Measurements from ENCODE around the gene FOXA1.

The FOXA1 gene

GRCh38 chr14:37620856-37621255, 25.8 kb upstream of the FOXA1 start:
- Histone ChIP-seq H3K27ac (ENCODE audit: low read depth, low read length) (no peak overlapping the region), H3K23ac (ENCODE audit: low read length) (no peak overlapping the region), H2BK5ac (ENCODE audit: low read length) (no peak overlapping the region), H2BK15ac (replicated peaks; ENCODE audit: low read depth) (no peak overlapping the region), H3K18ac (ENCODE audit: low read length) (no peak overlapping the region), H3K56ac (ENCODE audit: low read length) (no peak overlapping the region), H3K4me1 (ENCODE audit: control insufficient read depth, low read depth, low read length) (no peaks in the 10 kb centered on the region), H3K79me1 (ENCODE audit: low read length) (no peaks in the 10 kb centered on the region), H4K5ac (ENCODE audit: low read length) (no peak overlapping the region), H4K8ac (ENCODE audit: low read depth, low read length) (no peak overlapping the region), H3K79me2 (ENCODE audit: control insufficient read depth, insufficient read depth, low read length) (no peaks in the 10 kb centered on the region), H2BK120ac (ENCODE audit: low read depth, low read length) (no peak overlapping the region), H3K36me3 (ENCODE audit: control insufficient read depth, insufficient read depth, low read length) (no peaks in the 10 kb centered on the region), H2AK5ac (ENCODE audit: low read length) (no peak overlapping the region), H3K27me3 (ENCODE audit: insufficient read depth, low read length, poor library complexity) (peaks cover 4% of the 10 kb centered on the region), H3K4me3 (ENCODE audit: low read length) (no peak overlapping the region), H3K4me2 (ENCODE audit: low read length) (no peak overlapping the region), H3K4ac (ENCODE audit: low read depth, low read length) (no peak overlapping the region), H3K9ac (ENCODE audit: low read length) (no peak overlapping the region)
- DNase-seq: no peak

GRCh38 chr14:37618498-37619028, 23.5 kb upstream of the FOXA1 start:
- no peaks in the 10 kb centered on the region for H3K36me3 ChIP-seq (ENCODE audit: control insufficient read depth, insufficient read depth, low read length)
- H4K5ac ChIP-seq (ENCODE audit: low read length): no peak overlapping the region
- H2AK5ac ChIP-seq (ENCODE audit: low read length): no peak overlapping the region
- no peaks in the 10 kb centered on the region for H3K4me1 ChIP-seq (ENCODE audit: control insufficient read depth, low read depth, low read length)
- no peaks in the 10 kb centered on the region for H3K79me2 ChIP-seq (ENCODE audit: control insufficient read depth, insufficient read depth, low read length)
- H3K27me3 ChIP-seq (ENCODE audit: insufficient read depth, low read length, poor library complexity): peaks cover 2% of the 10 kb centered on the region
- no peak overlapping the region for H2BK15ac ChIP-seq (replicated peaks; ENCODE audit: low read depth)
- no peak overlapping the region for H2BK5ac ChIP-seq (ENCODE audit: low read length)
- no peak for DNase-seq
- no peak overlapping the region for H3K9ac ChIP-seq (ENCODE audit: low read length)
- no CpG with 5 or more reads among the region's 1 CpG for WGBS (ENCODE audit: extremely low coverage, insufficient coverage, low lambda C conversion rate)
- no peak overlapping the region for H3K4ac ChIP-seq (ENCODE audit: low read depth, low read length)
- H2BK120ac ChIP-seq (ENCODE audit: low read depth, low read length): no peak overlapping the region
- no peak overlapping the region for H4K8ac ChIP-seq (ENCODE audit: low read depth, low read length)
- H3K79me1 ChIP-seq (ENCODE audit: low read length): no peaks in the 10 kb centered on the region
- H3K4me2 ChIP-seq (ENCODE audit: low read length): no peak overlapping the region
- H3K18ac ChIP-seq (ENCODE audit: low read length): no peak overlapping the region
- no peak overlapping the region for H3K23ac ChIP-seq (ENCODE audit: low read length)
- H3K56ac ChIP-seq (ENCODE audit: low read length): no peak overlapping the region
- H3K27ac ChIP-seq (ENCODE audit: low read depth, low read length): no peak overlapping the region
- no peak overlapping the region for H3K4me3 ChIP-seq (ENCODE audit: low read length)

GRCh38 chr14:37617864-37618365, 22.9 kb upstream of the FOXA1 start:
- no peak overlapping the region for H4K5ac ChIP-seq (ENCODE audit: low read length)
- no peak overlapping the region for H3K18ac ChIP-seq (ENCODE audit: low read length)
- no peaks in the 10 kb centered on the region for H3K79me1 ChIP-seq (ENCODE audit: low read length)
- H2BK5ac ChIP-seq (ENCODE audit: low read length): no peak overlapping the region
- H3K9ac ChIP-seq (ENCODE audit: low read length): no peak overlapping the region
- no peak overlapping the region for H3K56ac ChIP-seq (ENCODE audit: low read length)
- DNase-seq: no peak
- H3K4me2 ChIP-seq (ENCODE audit: low read length): no peak overlapping the region
- no peak overlapping the region for H2AK5ac ChIP-seq (ENCODE audit: low read length)
- H3K4ac ChIP-seq (ENCODE audit: low read depth, low read length): no peak overlapping the region
- no peak overlapping the region for H3K23ac ChIP-seq (ENCODE audit: low read length)
- H2BK120ac ChIP-seq (ENCODE audit: low read depth, low read length): no peak overlapping the region
- H3K79me2 ChIP-seq (ENCODE audit: control insufficient read depth, insufficient read depth, low read length): no peaks in the 10 kb centered on the region
- H3K4me1 ChIP-seq (ENCODE audit: control insufficient read depth, low read depth, low read length): no peaks in the 10 kb centered on the region
- no peak overlapping the region for H4K8ac ChIP-seq (ENCODE audit: low read depth, low read length)
- no peak overlapping the region for H3K27ac ChIP-seq (ENCODE audit: low read depth, low read length)
- H2BK15ac ChIP-seq (replicated peaks; ENCODE audit: low read depth): no peak overlapping the region
- no peaks in the 10 kb centered on the region for H3K36me3 ChIP-seq (ENCODE audit: control insufficient read depth, insufficient read depth, low read length)
- H3K4me3 ChIP-seq (ENCODE audit: low read length): no peak overlapping the region
- no CpG with 5 or more reads among the region's 1 CpG for WGBS (ENCODE audit: extremely low coverage, insufficient coverage, low lambda C conversion rate)
- H3K27me3 ChIP-seq (ENCODE audit: insufficient read depth, low read length, poor library complexity): peaks cover 2% of the 10 kb centered on the region

- H3K4me2 ChIP-seq (ENCODE audit: low read length): no peak overlapping the region
- no peak overlapping the region for H3K9ac ChIP-seq (ENCODE audit: low read length)
- no peak overlapping the region for H2AK5ac ChIP-seq (ENCODE audit: low read length)
- no peak overlapping the region for H3K27ac ChIP-seq (ENCODE audit: low read depth, low read length)
- no peaks in the 10 kb centered on the region for H3K27me3 ChIP-seq (ENCODE audit: insufficient read depth, low read length, poor library complexity)
- H2BK120ac ChIP-seq (ENCODE audit: low read depth, low read length): no peak overlapping the region
- H2BK15ac ChIP-seq (replicated peaks; ENCODE audit: low read depth): no peak overlapping the region
- no peak overlapping the region for H3K4ac ChIP-seq (ENCODE audit: low read depth, low read length)
- no peak overlapping the region for H3K4me3 ChIP-seq (ENCODE audit: low read length)
- DNase-seq: no peak
- H4K5ac ChIP-seq (ENCODE audit: low read length): no peak overlapping the region
- no peak overlapping the region for H3K56ac ChIP-seq (ENCODE audit: low read length)
- H3K79me2 ChIP-seq (ENCODE audit: control insufficient read depth, insufficient read depth, low read length): no peaks in the 10 kb centered on the region
- H3K23ac ChIP-seq (ENCODE audit: low read length): no peak overlapping the region
- H4K8ac ChIP-seq (ENCODE audit: low read depth, low read length): no peak overlapping the region
- no peak overlapping the region for H3K18ac ChIP-seq (ENCODE audit: low read length)
- H3K79me1 ChIP-seq (ENCODE audit: low read length): no peaks in the 10 kb centered on the region
- WGBS (ENCODE audit: extremely low coverage, insufficient coverage, low lambda C conversion rate): no CpG with 5 or more reads among the region's 4 CpGs
- H3K36me3 ChIP-seq (ENCODE audit: control insufficient read depth, insufficient read depth, low read length): no peaks in the 10 kb centered on the region
- no peak overlapping the region for H2BK5ac ChIP-seq (ENCODE audit: low read length)
- no peaks in the 10 kb centered on the region for H3K4me1 ChIP-seq (ENCODE audit: control insufficient read depth, low read depth, low read length)
Observed at GRCh38 chr14:37616853-37617252, 21.8 kb upstream of the FOXA1 start.

GRCh38 chr14:37615582-37616289, 20.7 kb upstream of the FOXA1 start:
- no peaks in the 10 kb centered on the region for H3K27me3 ChIP-seq (ENCODE audit: insufficient read depth, low read length, poor library complexity)
- no peak overlapping the region for H3K4ac ChIP-seq (ENCODE audit: low read depth, low read length)
- H3K79me2 ChIP-seq (ENCODE audit: control insufficient read depth, insufficient read depth, low read length): no peaks in the 10 kb centered on the region
- no peak overlapping the region for H3K23ac ChIP-seq (ENCODE audit: low read length)
- H2AK5ac ChIP-seq (ENCODE audit: low read length): no peak overlapping the region
- no peak overlapping the region for H2BK120ac ChIP-seq (ENCODE audit: low read depth, low read length)
- no peaks in the 10 kb centered on the region for H3K36me3 ChIP-seq (ENCODE audit: control insufficient read depth, insufficient read depth, low read length)
- no peak overlapping the region for H4K5ac ChIP-seq (ENCODE audit: low read length)
- H4K8ac ChIP-seq (ENCODE audit: low read depth, low read length): no peak overlapping the region
- no peak overlapping the region for H3K9ac ChIP-seq (ENCODE audit: low read length)
- no peak overlapping the region for H3K27ac ChIP-seq (ENCODE audit: low read depth, low read length)
- H3K56ac ChIP-seq (ENCODE audit: low read length): no peak overlapping the region
- no peak overlapping the region for H3K4me3 ChIP-seq (ENCODE audit: low read length)
- H3K18ac ChIP-seq (ENCODE audit: low read length): no peak overlapping the region
- DNase-seq: no peak
- no peak overlapping the region for H2BK5ac ChIP-seq (ENCODE audit: low read length)
- H3K4me2 ChIP-seq (ENCODE audit: low read length): no peak overlapping the region
- no CpG with 5 or more reads among the region's 3 CpGs for WGBS (ENCODE audit: extremely low coverage, insufficient coverage, low lambda C conversion rate)
- H3K79me1 ChIP-seq (ENCODE audit: low read length): no peaks in the 10 kb centered on the region
- H3K4me1 ChIP-seq (ENCODE audit: control insufficient read depth, low read depth, low read length): no peaks in the 10 kb centered on the region
- no peak overlapping the region for H2BK15ac ChIP-seq (replicated peaks; ENCODE audit: low read depth)
